ENCODE data around the gene ICAM1. TPM values are rescaled to one million over a fixed set of nuclear protein-coding genes. Genes with fewer than 3 reads are reported as not detected.
A peak's percentile ranks its signal among the peaks of the same experiment; 100 is the strongest.

The ICAM1 gene
- total RNA-seq, 1 donor from 2014 or later: 74.8 TPM

DNA sequence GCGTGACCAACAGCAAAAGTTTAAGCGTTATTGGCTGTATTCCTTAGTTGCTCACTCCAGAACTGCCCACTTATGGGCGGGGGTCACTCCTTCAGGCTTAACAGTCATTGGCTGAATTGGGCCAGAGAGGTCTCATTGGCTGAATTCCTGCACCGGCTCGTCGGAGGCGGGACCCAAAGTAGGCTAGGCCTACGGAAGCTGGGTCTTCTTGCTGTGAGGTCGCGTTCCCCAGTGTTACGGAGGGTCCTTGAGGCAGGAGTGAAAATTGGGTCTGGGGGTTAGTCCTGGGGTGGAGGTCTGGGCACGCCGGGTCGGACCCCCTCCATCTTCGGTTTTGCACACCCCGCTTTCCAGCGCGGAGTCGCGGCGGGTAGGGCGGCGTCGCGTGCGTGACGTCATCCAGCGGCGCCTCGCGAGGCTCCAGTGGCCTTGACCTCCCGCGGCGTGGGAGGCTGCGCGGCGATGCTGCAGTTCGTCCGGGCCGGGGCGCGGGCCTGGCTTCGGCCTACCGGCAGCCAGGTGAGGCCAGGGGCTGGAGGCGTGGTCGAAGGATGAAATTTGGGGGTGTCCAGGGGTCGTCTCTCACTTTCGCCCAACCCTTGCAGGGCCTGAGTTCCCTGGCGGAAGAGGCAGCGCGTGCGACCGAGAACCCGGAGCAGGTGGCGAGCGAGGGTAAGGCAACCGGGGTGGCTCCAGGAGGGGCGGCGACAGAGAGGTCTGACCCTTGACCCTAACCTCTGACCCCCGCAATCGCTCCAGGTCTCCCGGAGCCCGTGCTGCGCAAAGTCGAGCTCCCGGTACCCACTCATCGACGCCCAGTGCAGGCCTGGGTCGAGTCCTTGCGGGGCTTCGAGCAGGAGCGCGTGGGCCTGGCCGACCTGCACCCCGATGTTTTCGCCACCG lies 18.9 kb upstream of the ICAM1 start, which contains the start of gene MRPL4:
TSS of gene MRPL4 (plus strand) at position 423 of the 903 bp plus-strand sequence. CDS start at position 463, 40 bp downstream.
- Histone ChIP-seq H3K27ac (peak within 1 kb of the TSS; percentile 68 to 71), H3K27me3 (no peaks in the 10 kb centered on the region), H3K4me3 (peak within 1 kb of the TSS; percentile 68 to 94), H3K36me3 (peaks cover 16 to 34% of the 10 kb centered on the region in 2 donors), H3K9me3 (no peaks in the 10 kb centered on the region), H3K4me1 (peaks cover 6 to 7% of the 10 kb centered on the region in 2 donors)
- peak; percentile 93 to 99 for DNase-seq (ENCODE audit: low spot score in 2 of 2)
- intact Hi-C loops (cut with DNase I): loop anchor here (2.0 to 5.0 kb wide), 7 partner anchors 21 to 320 kb away; partner anchors contain the start of genes RAVER1, S1PR2 and TYK2
- TF ChIP-seq, protein P1, sequence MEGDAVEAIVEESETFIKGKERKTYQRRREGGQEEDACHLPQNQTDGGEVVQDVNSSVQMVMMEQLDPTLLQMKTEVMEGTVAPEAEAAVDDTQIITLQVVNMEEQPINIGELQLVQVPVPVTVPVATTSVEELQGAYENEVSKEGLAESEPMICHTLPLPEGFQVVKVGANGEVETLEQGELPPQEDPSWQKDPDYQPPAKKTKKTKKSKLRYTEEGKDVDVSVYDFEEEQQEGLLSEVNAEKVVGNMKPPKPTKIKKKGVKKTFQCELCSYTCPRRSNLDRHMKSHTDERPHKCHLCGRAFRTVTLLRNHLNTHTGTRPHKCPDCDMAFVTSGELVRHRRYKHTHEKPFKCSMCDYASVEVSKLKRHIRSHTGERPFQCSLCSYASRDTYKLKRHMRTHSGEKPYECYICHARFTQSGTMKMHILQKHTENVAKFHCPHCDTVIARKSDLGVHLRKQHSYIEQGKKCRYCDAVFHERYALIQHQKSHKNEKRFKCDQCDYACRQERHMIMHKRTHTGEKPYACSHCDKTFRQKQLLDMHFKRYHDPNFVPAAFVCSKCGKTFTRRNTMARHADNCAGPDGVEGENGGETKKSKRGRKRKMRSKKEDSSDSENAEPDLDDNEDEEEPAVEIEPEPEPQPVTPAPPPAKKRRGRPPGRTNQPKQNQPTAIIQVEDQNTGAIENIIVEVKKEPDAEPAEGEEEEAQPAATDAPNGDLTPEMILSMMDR (IDR thresholded peaks at IDR 0.05): no peak

DNA sequence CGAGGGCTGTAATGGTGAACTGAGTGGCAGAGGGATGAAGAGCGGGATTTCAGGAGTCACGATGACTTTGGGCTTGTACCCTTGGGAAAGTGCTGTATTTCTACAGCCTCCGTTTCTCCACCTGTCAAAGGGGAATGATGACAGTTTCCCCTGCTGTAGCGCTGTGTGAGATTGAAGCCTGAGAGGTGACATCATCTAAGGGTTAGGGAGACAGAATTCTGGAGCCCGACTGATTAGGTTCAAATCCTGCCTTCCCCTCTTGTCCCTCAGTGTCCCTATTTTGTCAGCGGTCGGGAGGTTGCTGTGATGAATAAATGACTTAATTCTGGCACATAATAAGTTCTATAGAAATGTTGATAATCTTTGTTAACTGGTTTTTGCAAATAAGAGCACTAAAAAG lies 18.2 kb upstream of the ICAM1 start:
- TF ChIP-seq, protein P1 (IDR thresholded peaks at IDR 0.05): no peak
- peaks cover 6 to 7% of the 10 kb centered on the region in 2 donors for H3K4me1 ChIP-seq
- no peaks in the 10 kb centered on the region for H3K27me3 ChIP-seq
- DNase-seq (ENCODE audit: low spot score in 2 of 2): no peak
- peaks cover 22 to 40% of the 10 kb centered on the region in 2 donors for H3K36me3 ChIP-seq
- intact Hi-C loops (cut with DNase I): loop anchor here (5.0 kb wide), 5 partner anchors 80 to 320 kb away; partner anchors contain the start of genes RAVER1 and TYK2
- peak overlapping the region; percentile 68 to 71 for H3K27ac ChIP-seq
- H3K4me3 ChIP-seq: peak overlapping the region; percentile 68 to 94
- H3K9me3 ChIP-seq: no peaks in the 10 kb centered on the region

DNA sequence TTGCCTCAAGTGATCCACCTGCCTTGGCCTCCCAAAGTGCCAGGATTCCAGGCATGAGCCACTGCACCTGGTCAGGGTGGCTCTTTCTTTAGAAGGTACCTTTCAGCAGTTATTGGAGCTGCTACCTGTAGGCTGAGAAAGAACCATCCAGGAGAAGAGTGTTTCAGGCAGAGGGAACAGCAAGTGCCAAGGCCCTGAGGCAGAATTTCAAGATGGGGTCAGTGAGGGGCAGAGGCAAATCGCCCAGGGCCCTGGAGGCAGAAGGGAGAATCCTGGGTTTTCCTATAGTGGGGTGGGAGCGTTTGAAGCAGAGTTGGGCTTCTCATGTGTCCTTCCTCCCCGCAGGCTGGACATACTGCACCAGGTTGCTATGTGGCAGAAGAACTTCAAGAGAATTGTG lies 16.7 kb upstream of the ICAM1 start:
- H3K36me3 ChIP-seq: peaks cover 31 to 50% of the 10 kb centered on the region in 2 donors
- intact Hi-C loops (cut with DNase I): loop anchor here (5.0 kb wide), 5 partner anchors 78 to 322 kb away; partner anchors contain the start of genes RAVER1 and TYK2
- no peaks in the 10 kb centered on the region for H3K27me3 ChIP-seq
- TF ChIP-seq, protein P1 (IDR thresholded peaks at IDR 0.05): no peak
- H3K27ac ChIP-seq: no peak overlapping the region
- no peak for DNase-seq (ENCODE audit: low spot score in 2 of 2)
- H3K4me1 ChIP-seq: peaks cover 6 to 7% of the 10 kb centered on the region in 2 donors
- no peaks in the 10 kb centered on the region for H3K9me3 ChIP-seq
- no peak overlapping the region for H3K4me3 ChIP-seq

DNA sequence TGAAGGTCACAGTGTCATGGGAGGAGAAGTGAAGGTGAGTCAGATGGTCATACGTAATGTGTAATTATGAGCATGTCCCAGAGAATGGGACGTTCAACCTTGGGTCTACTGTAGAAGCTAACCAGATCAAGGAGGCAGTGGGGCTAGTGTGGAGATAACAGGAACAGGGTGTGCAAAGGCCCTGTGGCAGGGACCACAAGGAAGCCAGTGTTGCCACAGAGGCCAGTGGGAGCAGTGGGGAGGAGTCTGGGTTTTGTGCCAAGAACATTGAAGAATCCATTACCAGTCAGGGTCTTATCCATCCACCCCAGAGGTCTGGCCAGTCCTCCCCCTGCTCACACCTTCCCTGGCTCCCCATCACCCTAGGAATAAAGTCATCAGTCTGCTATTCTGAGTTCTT lies 15.6 kb upstream of the ICAM1 start:
- Histone ChIP-seq H3K27me3 (no peaks in the 10 kb centered on the region), H3K4me1 (peaks cover 6 to 7% of the 10 kb centered on the region in 2 donors), H3K9me3 (no peaks in the 10 kb centered on the region), H3K36me3 (peaks cover 31 to 50% of the 10 kb centered on the region in 2 donors), H3K27ac (no peak overlapping the region), H3K4me3 (no peak overlapping the region)
- TF ChIP-seq, protein P1 (IDR thresholded peaks at IDR 0.05): no peak
- intact Hi-C loops (cut with DNase I): no loop called here
- DNase-seq (ENCODE audit: low spot score in 2 of 2): no peak

DNA sequence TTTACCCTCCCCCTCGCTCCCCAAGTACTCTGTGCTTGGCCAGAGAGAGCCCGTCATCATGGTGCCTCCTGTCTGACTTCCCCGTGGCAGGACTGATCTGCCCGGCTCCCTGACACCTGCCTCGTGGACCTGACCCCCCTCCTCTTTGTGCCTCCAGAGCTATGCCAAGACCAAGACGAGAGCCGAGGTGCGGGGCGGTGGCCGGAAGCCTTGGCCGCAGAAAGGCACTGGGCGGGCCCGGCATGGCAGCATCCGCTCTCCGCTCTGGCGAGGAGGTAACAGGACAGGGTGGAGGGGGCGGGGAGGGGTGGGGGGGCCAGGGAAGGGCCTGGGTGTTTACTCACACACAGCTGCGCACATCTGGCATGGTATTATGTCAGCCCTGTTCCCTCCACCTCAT lies 14.4 kb upstream of the ICAM1 start:
- Histone ChIP-seq H3K27me3 (no peaks in the 10 kb centered on the region), H3K27ac (no peak overlapping the region), H3K4me1 (peaks cover 6 to 7% of the 10 kb centered on the region in 2 donors), H3K4me3 (no peak overlapping the region), H3K36me3 (peaks cover 31 to 50% of the 10 kb centered on the region in 2 donors), H3K9me3 (no peaks in the 10 kb centered on the region)
- intact Hi-C loops (cut with DNase I): no loop called here
- TF ChIP-seq, protein P1 (IDR thresholded peaks at IDR 0.05): no peak
- no peak for DNase-seq (ENCODE audit: low spot score in 2 of 2)

Measured in ascending aorta (tissue), 2 donors.